ACHN (cell line): Measurements from ENCODE around the gene TBX4.

Source experiments
- DNase-seq: peaks from one replicate; pipeline ENCODE4 v3.0.0-alpha.2; 2015
- in situ Hi-C: cut with HindIII; loops from 2 replicates; pipeline ENCODE4 v1.10.0; 2017; ENCODE audit warnings: low sequenced_read_pairs, low pct_ligation_motif_present, low pct_unique_long_range_greater_than_20kb

The TBX4 gene

GRCh38 chr17:61460796-61461585 lies 8.8 kb downstream of the TBX4 start:
- DNase-seq: no peak
- in situ Hi-C loops: no loop called here

- DNase-seq: no peak
- in situ Hi-C loops: no loop called here
These were observed 9.4 kb downstream of the TBX4 start for GRCh38 chr17:61461586-61461966.

GRCh38 chr17:61461967-61462718 lies 9.9 kb downstream of the TBX4 start:
- in situ Hi-C loops: no loop called here
- DNase-seq: no peak

- no peak for DNase-seq
- in situ Hi-C loops: no loop called here
These were observed 10.6 kb downstream of the TBX4 start for GRCh38 chr17:61462719-61463315.

- in situ Hi-C loops: no loop called here
- DNase-seq: no peak
These were observed 11.3 kb downstream of the TBX4 start for GRCh38 chr17:61463316-61464129.

GRCh38 chr17:61464130-61464842 lies 12.1 kb downstream of the TBX4 start:
- no peak for DNase-seq
- in situ Hi-C loops: no loop called here

- DNase-seq: no peak
- in situ Hi-C loops: no loop called here
These were observed 12.6 kb downstream of the TBX4 start for GRCh38 chr17:61464843-61465180.

- in situ Hi-C loops: no loop called here
- DNase-seq: no peak
These were observed 13.5 kb downstream of the TBX4 start for GRCh38 chr17:61465550-61466237.

GRCh38 chr17:61466246-61466645 lies 14.0 kb downstream of the TBX4 start:
- in situ Hi-C loops: no loop called here
- no peak for DNase-seq

GRCh38 chr17:61467416-61468262 lies 15.4 kb downstream of the TBX4 start:
- in situ Hi-C loops: no loop called here
- DNase-seq: peak; percentile 39

- DNase-seq: no peak
- in situ Hi-C loops: no loop called here
These were observed 16.2 kb downstream of the TBX4 start for GRCh38 chr17:61468263-61468907.

GRCh38 chr17:61469474-61469873 lies 17.3 kb downstream of the TBX4 start:
- DNase-seq: no peak
- in situ Hi-C loops: no loop called here

- no peak for DNase-seq
- in situ Hi-C loops: no loop called here
These were observed 17.7 kb downstream of the TBX4 start for GRCh38 chr17:61469949-61470348.

- no peak for DNase-seq
- in situ Hi-C loops: no loop called here
These were observed 18.4 kb downstream of the TBX4 start for GRCh38 chr17:61470530-61471136.

GRCh38 chr17:61474235-61474927 lies 22.2 kb downstream of the TBX4 start:
- in situ Hi-C loops: no loop called here
- no peak for DNase-seq

GRCh38 chr17:61474934-61475333 lies 22.7 kb downstream of the TBX4 start:
- in situ Hi-C loops: no loop called here
- no peak for DNase-seq
